GM12865 (cell line): Measurements from ENCODE around the gene FNDC11.

Source experiments
- DNase-seq: peaks from one replicate; pipeline ENCODE4 v3.0.0; 2010; ENCODE audit warnings: low read depth
- H3K4me3 ChIP-seq: 2 replicates; pipeline ENCODE4 v1.5.1; 2011; ENCODE audit warnings: mild to moderate bottlenecking, low read depth, low read length, control low read depth
- CTCF ChIP-seq: IDR thresholded peaks from 2 replicates; pipeline ENCODE4 v1.5.1; 2011; ENCODE audit warnings: low read length, control low read depth, low read depth, inconsistent platforms; ENCODE audit not compliant: insufficient read depth; ENCODE audit errors: missing control alignments

FNDC11 gene

GRCh38 chr20:63540417-63541186 lies 13.4 kb upstream of the FNDC11 start:
- no peak for DNase-seq
- no peak for TF ChIP-seq CTCF

DNA sequence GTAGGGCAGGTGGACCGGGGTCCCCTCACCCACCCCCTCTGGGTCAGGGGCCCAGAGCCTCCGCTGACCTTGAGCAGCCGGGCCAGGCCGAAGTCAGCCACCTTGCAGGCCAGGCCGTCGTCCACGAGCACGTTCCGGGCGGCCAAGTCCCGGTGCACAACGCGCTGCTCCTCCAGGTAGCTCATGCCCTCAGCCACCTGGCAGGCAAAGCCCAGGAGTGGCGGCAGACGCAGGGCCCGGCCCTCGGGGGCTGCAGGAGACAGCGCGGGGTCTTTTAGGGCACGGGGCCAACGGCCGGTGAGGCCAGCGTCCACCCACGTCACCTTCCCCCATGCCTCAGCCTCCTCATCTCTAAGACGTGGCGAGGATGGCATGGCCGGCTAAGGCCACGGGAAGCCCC lies 12.6 kb upstream of the FNDC11 start:
- no peak for DNase-seq
- TF ChIP-seq CTCF = no peak
- H3K4me3 ChIP-seq = no peak overlapping the region; the same call in 1 of the 2 replicates

More at GRCh38 chr20:63540417-63541186, 13.4 kb upstream of the FNDC11 start:
- H3K4me3 ChIP-seq = no peak overlapping the region

DNA sequence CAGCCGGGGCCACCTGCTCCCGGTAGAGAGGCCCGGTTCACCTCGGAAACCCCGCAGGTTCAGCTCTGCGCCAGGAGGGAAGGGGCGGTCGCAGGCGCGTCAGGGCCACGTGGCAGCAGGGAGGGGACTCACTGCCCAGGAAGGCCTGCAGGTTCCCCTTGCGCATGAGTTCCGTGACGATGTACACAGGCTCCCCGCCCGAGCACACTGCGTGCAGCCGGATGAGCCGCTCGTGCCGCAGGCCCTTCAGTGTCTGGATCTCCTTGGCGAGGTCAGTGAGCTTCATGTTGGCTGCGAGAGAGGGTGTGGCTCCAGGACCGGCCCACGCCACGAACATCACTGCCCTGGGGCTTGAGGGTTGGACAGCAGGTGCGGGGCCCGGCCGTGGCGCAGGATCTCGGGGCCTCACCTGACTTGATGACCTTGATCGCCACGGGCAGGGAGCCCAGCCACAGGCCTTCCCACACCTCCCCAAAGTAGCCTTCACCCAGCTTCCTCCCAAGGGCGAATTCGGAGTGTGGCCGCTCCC lies 11.9 kb upstream of the FNDC11 start:
- no peak for TF ChIP-seq CTCF
- peak; percentile 67 for DNase-seq
- H3K4me3 ChIP-seq = peak overlapping the region; percentile 34

DNA sequence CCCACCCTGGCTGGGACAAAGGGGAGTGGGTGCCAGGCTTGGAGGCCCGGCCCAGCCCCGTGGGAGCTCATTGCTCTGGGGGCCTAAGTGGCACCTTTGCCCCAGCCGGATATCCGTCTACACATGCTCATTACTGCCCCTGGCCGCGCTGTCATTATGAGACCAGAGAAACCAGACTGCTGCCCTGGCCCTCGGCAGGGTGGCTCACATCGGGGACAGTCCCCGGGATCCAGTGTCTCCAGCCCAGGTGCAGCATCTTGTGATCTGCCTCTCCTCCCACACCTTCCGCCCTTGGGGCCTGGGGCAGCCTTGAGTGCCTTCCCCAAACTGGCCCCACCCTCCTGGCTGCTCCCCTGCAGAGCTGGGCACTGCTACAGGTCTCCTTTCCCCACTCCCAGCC lies 11.3 kb upstream of the FNDC11 start:
- peak overlapping the region; percentile 34 for H3K4me3 ChIP-seq
- no peak for TF ChIP-seq CTCF
- DNase-seq = peak; percentile 75

DNA sequence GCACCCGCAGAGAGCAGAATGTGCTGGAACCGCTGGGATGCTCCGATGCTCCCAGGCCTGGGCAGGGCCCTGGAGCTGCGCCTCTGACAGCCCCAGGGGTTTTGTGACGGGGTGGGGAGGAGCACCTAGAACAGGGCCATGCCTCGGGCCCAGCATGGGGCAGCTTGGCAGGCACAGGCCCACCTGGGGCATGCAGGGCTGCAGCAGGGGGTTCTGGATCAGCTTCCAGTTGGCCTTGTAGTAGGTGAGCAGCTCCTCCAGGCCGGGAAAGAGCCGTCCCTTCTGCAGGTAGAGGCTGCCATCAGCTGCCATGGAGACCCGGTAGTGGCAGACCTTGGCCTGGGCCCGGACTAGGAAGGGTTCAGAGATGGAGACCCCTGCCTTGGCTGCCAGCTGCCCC lies 10.8 kb upstream of the FNDC11 start:
- H3K4me3 ChIP-seq = no peak overlapping the region
- no peak for TF ChIP-seq CTCF
- no peak for DNase-seq

GRCh38 chr20:63543733-63544132 lies 10.2 kb upstream of the FNDC11 start:
- no peak for DNase-seq
- no peak for TF ChIP-seq CTCF
- no peak overlapping the region for H3K4me3 ChIP-seq
